OCI-LY3 (cell line): ENCODE measurements around the gene DNAJC9.

Experiments
- CTCF ChIP-seq: fragments of 200-600, 300-600 bp; sonication (generic); IDR thresholded peaks from 2 replicates; pipeline ENCODE4 v1.5.1; 2014; ENCODE audit warnings: antibody characterized with exemption, low read length, low read depth
- EZH2phosphoT487 ChIP-seq: fragments of 200-600 bp; shearing (Covaris generic); IDR thresholded peaks from 2 replicates; pipeline ENCODE4 v1.6.1; 2018; ENCODE audit warnings: antibody characterized with exemption, mixed run types, low read depth

GRCh38 chr10:73217628-73218027 is 29.4 kb downstream of the DNAJC9 start:
- TF ChIP-seq CTCF (no peak), EZH2phosphoT487 (no peak)
